OCI-LY7 (cell line): ENCODE data around the gene PROM2.

Source experiments
- CTCF ChIP-seq: fragments of 200-600 bp; sonication (generic); conservative IDR thresholded peaks from 2 replicates; pipeline ENCODE4 v1.5.1; 2014; ENCODE audit warnings: mild to moderate bottlenecking, antibody characterized with exemption, low read length, moderate library complexity, mixed read lengths
- EZH2phosphoT487 ChIP-seq: fragments of 200-600 bp; sonication (generic); IDR thresholded peaks from 2 replicates; pipeline ENCODE4 v1.6.1; 2018; ENCODE audit warnings: low read depth, borderline replicate concordance, mild to moderate bottlenecking, mixed run types, antibody characterized with exemption, low read length, moderate library complexity, mixed read lengths

GRCh38 chr2:95258271-95258670 is 16.0 kb upstream of the PROM2 start:
- TF ChIP-seq CTCF = no peak
- no peak for TF ChIP-seq EZH2phosphoT487
